Stomach (tissue), 9 donors: Measurements from ENCODE around the gene SLC51A. TPM values are rescaled to one million over a fixed set of nuclear protein-coding genes. Genes with fewer than 3 reads are reported as not detected.

Experiments
- DNase-seq, 2 donors: peaks; one replicate each; pipeline versions ENCODE4 v3.0.0 to v3.0.0-alpha.2; 2013 to 2019
- H3K27ac ChIP-seq, 5 donors: fragments of 200-600 bp in 4 of 5; sonication (generic) in 4 of 5; one replicate each; pipeline ENCODE4 v1.5.1; 2013 to 2019; ENCODE audit warnings: mild to moderate bottlenecking in 1 of 5, moderate library complexity in 1 of 5
- H3K27me3 ChIP-seq, 3 donors: fragments of 200-600 bp; sonication (generic); one replicate each; pipeline ENCODE4 v1.5.1; 2017 to 2019; ENCODE audit warnings: mixed run types in 1 of 3
- H3K36me3 ChIP-seq, 4 donors: fragments of 200-600 bp; sonication (generic); 1 replicate in 3 of 4; 2 replicates in 1 of 4; pipeline ENCODE4 v1.5.1; 2016 to 2019
- H3K4me1 ChIP-seq, 4 donors: fragments of 200-600 bp; sonication (generic); one replicate each; pipeline ENCODE4 v1.5.1; 2016 to 2019
- H3K4me3 ChIP-seq, 4 donors: fragments of 200-600 bp; sonication (generic) in 3 of 4; one replicate each; pipeline ENCODE4 v1.5.1; 2016 to 2019; ENCODE audit warnings: mild to moderate bottlenecking in 1 of 4
- H3K9me3 ChIP-seq, 4 donors: fragments of 200-600 bp; sonication (generic); one replicate each; pipeline ENCODE4 v1.5.1; 2016 to 2019
- CTCF ChIP-seq, 7 experiments: fragments of 450-650 bp in 4 of 7; fragments of 200-600 bp in 3 of 7; sonication (generic) in 3 of 7; IDR thresholded peaks; one replicate each; pipeline ENCODE4 v1.5.1; 2016 to 2019; ENCODE audit warnings: antibody characterized with exemption in 7 of 7, control low read depth in 2 of 7, mild to moderate bottlenecking in 1 of 7
- EP300 ChIP-seq: sonication (generic); formaldehyde crosslinking; IDR thresholded peaks from one replicate; pipeline ENCODE4 v1.6.1; 2017; ENCODE audit warnings: antibody characterized with exemption
- POLR2A ChIP-seq, 4 donors: fragments of 450-650 bp; IDR thresholded peaks; one replicate each; pipeline ENCODE4 v1.6.1; 2016; ENCODE audit warnings: antibody characterized with exemption in 4 of 4, control low read depth in 2 of 4, mild to moderate bottlenecking in 1 of 4, moderate library complexity in 1 of 4
- POLR2AphosphoS5 ChIP-seq, 3 donors: sonication (generic); formaldehyde crosslinking; IDR thresholded peaks; one replicate each; pipeline ENCODE4 v1.6.1; 2016; ENCODE audit warnings: antibody characterized with exemption in 3 of 3
- WGBS, 5 donors: extraction: QIAGEN DNeasy Blood & Tissue Kit in 3 of 5; methylation state at CpG; one replicate each; pipeline versions ENCODE4 v1.1.5 to v1.1.7; 2013 to 2018; 5-methylcytosine and 5-hydroxymethylcytosine counted together
- intact Hi-C: fragments of 100-400 bp; cut with DNase I; formaldehyde crosslinking; loops from one replicate; pipeline ENCODE4 v1.15.1; 2023; ENCODE audit warnings: low total_unique reads
- polyA plus RNA-seq, 3 donors: library from polyadenylated mRNA; stranded (reverse); fragments of 200-250 nt; gene quantifications; one replicate each; pipeline ENCODE4 v1.2.3, GENCODE V29; 2013
- total RNA-seq, 5 donors: library from RNA; depleted of rRNA; stranded (reverse); fragments of >200 nt; gene quantifications; one replicate each; pipeline versions ENCODE4 v1.1.0 to v1.2.3, GENCODE V29; 2014 to 2016
- donor health status: healthy with polysubstance abuse.
- donor health status: Bipolar disorder and iron deficiency.
- donor health status: healthy.

The SLC51A gene
- total and polyA plus RNA-seq, 8 donors, result 0.43 to 0.92 TPM; not detected in 6

GRCh38 chr3:196254376-196255283 is 38.3 kb downstream of the SLC51A start:
- intact Hi-C loops, result loop anchor here (10.0 kb wide), 2 partner anchors 260 to 430 kb away; partner anchors contain the start of gene SMCO1
- 67 to 81% (median 68%) methylated on average over 5 of the region's 5 CpGs for WGBS, 5 donors
- H3K9me3 ChIP-seq, result no peaks in the 10 kb centered on the region
- no peak for DNase-seq
- TF ChIP-seq CTCF (IDR thresholded peaks at IDR 0.05) (no peak), EP300 (no peak), POLR2A (IDR thresholded peaks at IDR 0.05) (no peak), POLR2AphosphoS5 (IDR thresholded peaks at IDR 0.05) (no peak)
- H3K27ac ChIP-seq, result no peak overlapping the region
- no peak overlapping the region for H3K4me3 ChIP-seq
- peaks cover 25 to 57% (median 49%) of the 10 kb centered on the region in 4 donors for H3K36me3 ChIP-seq
- H3K4me1 ChIP-seq, result no peaks in the 10 kb centered on the region
- no peaks in the 10 kb centered on the region for H3K27me3 ChIP-seq

DNA sequence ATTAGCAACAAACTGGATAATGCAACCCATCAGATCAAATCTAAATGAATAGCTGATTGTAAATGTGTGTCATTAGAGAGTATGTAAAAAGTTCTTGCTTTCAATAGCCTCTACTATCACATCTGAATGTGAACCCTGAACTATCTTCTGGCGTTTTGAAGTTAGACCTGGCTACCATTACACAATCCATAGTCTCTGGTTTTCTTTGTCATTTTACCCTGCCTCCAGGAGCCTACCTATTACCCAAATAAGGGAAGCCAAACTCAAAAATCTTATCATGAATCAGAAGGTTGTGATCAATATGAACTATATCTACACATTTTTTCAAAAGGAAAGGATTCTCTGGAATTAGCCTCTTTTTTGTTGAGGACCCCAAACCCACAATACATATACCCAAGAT is 39.4 kb downstream of the SLC51A start:
- no peak overlapping the region for H3K4me3 ChIP-seq
- intact Hi-C loops, result loop anchor here (10.0 kb wide), 2 partner anchors 259 to 429 kb away; partner anchors contain the start of gene SMCO1
- DNase-seq, result no peak
- no peaks in the 10 kb centered on the region for H3K9me3 ChIP-seq
- TF ChIP-seq EP300, result no peak
- H3K4me1 ChIP-seq, result no peaks in the 10 kb centered on the region
- no peaks in the 10 kb centered on the region for H3K27me3 ChIP-seq
- H3K36me3 ChIP-seq, result peaks cover 25 to 62% (median 53%) of the 10 kb centered on the region in 4 donors
- no peak overlapping the region for H3K27ac ChIP-seq
- WGBS, 5 donors, result 38 to 62% (median 55%) methylated on average over 1 of the region's 1 CpG

- Histone ChIP-seq H3K4me1 (peaks cover 0 to 4% (median 2%) of the 10 kb centered on the region in 4 donors), H3K27ac (no peak overlapping the region), H3K36me3 (peaks cover 15 to 75% (median 66%) of the 10 kb centered on the region in 4 donors), H3K27me3 (no peaks in the 10 kb centered on the region), H3K9me3 (no peaks in the 10 kb centered on the region), H3K4me3 (no peak overlapping the region)
- WGBS, 5 donors, result 95 to 99% (median 98%) methylated on average over 4 of the region's 4 CpGs
- TF ChIP-seq CTCF (IDR thresholded peaks at IDR 0.05) (no peak), POLR2A (IDR thresholded peaks at IDR 0.05) (no peak), EP300 (no peak), POLR2AphosphoS5 (IDR thresholded peaks at IDR 0.05) (no peak)
- intact Hi-C loops, result no loop called here
- DNase-seq, result no peak
Observed at GRCh38 chr3:196260784-196261183, 44.5 kb downstream of the SLC51A start.

GRCh38 chr3:196263819-196264218 is 47.5 kb downstream of the SLC51A start:
- no peaks in the 10 kb centered on the region for H3K27me3 ChIP-seq
- no peak for DNase-seq
- peaks cover 0 to 11% (median 2%) of the 10 kb centered on the region in 4 donors for H3K4me1 ChIP-seq
- H3K4me3 ChIP-seq, result no peak overlapping the region
- no peaks in the 10 kb centered on the region for H3K9me3 ChIP-seq
- no peak overlapping the region for H3K27ac ChIP-seq
- H3K36me3 ChIP-seq, result peaks cover 16 to 80% (median 72%) of the 10 kb centered on the region in 4 donors
- 87 to 91% (median 88%) methylated on average over 7 of the region's 7 CpGs for WGBS, 5 donors
- TF ChIP-seq CTCF (IDR thresholded peaks at IDR 0.05), result no peak
- no peak for TF ChIP-seq EP300
- TF ChIP-seq POLR2AphosphoS5 (IDR thresholded peaks at IDR 0.05), result no peak
- TF ChIP-seq POLR2A (IDR thresholded peaks at IDR 0.05), result no peak
- intact Hi-C loops, result no loop called here
